OCI-LY1 (cell line): Measurements from ENCODE around the gene PARD6B.
A peak's percentile ranks its signal among the peaks of the same experiment; 100 is the strongest.

Experiments used
- H2AFZ ChIP-seq: fragments of 200-600 bp; sonication (generic), shearing (Covaris generic); 2 replicates; pipeline ENCODE4 v1.6.0; 2014; ENCODE audit warnings: antibody characterized with exemption, mild to moderate bottlenecking, low read length
- H3F3A ChIP-seq: fragments of 200-600 bp; sonication (generic), shearing (Covaris generic); 2 replicates; pipeline ENCODE4 v1.6.0; 2014; ENCODE audit warnings: mild to moderate bottlenecking, antibody characterized with exemption, low read length, moderate library complexity; ENCODE audit not compliant: insufficient read depth
- H3K27ac ChIP-seq: fragments of 200-600 bp; sonication (generic); 2 replicates; pipeline ENCODE4 v1.5.1; 2014; ENCODE audit warnings: low read length, mixed run types, mild to moderate bottlenecking, low read depth; ENCODE audit not compliant: poor library complexity, severe bottlenecking
- H3K27me3 ChIP-seq: fragments of 200-600 bp; sonication (generic); 2 replicates; pipeline ENCODE4 v1.6.0; 2014; ENCODE audit warnings: antibody characterized with exemption, mild to moderate bottlenecking, low read length, moderate library complexity; ENCODE audit not compliant: insufficient read depth
- H3K36me3 ChIP-seq: fragments of 200-600 bp; sonication (generic); 2 replicates; pipeline ENCODE4 v1.6.1; 2014; ENCODE audit warnings: mild to moderate bottlenecking, antibody characterized with exemption, low read length, moderate library complexity, mixed read lengths; ENCODE audit not compliant: insufficient read depth
- H3K4me1 ChIP-seq: fragments of 200-600 bp; sonication (generic); 2 replicates; pipeline ENCODE4 v1.5.1; 2014; ENCODE audit warnings: mild to moderate bottlenecking, low read length, moderate library complexity; ENCODE audit not compliant: insufficient read depth, severe bottlenecking
- H3K4me2 ChIP-seq: fragments of 200-600 bp; sonication (generic), shearing (Covaris generic); 2 replicates; pipeline ENCODE4 v1.6.1; 2014; ENCODE audit warnings: low read length
- H3K4me3 ChIP-seq: fragments of 200-600 bp; sonication (generic); 2 replicates; pipeline ENCODE4 v1.5.1; 2014; ENCODE audit warnings: low read length, low read depth, mild to moderate bottlenecking, mixed read lengths; ENCODE audit not compliant: poor library complexity, severe bottlenecking
- H3K79me2 ChIP-seq: fragments of 200-600 bp; shearing (Covaris generic); 2 replicates; pipeline ENCODE4 v1.6.1; 2016; ENCODE audit warnings: mixed run types, low read length, mixed read lengths; ENCODE audit not compliant: insufficient read depth
- H3K9ac ChIP-seq: fragments of 200-600 bp; sonication (generic), shearing (Covaris generic); 2 replicates; pipeline ENCODE4 v1.6.1; 2014; ENCODE audit warnings: mild to moderate bottlenecking, low read length, mixed read lengths
- H3K9me2 ChIP-seq: fragments of 200-600 bp; sonication (generic), shearing (Covaris generic); 2 replicates; pipeline ENCODE4 v1.6.1; 2014; ENCODE audit warnings: low read depth, mild to moderate bottlenecking, low read length, mixed read lengths
- H3K9me3 ChIP-seq: fragments of 200-600 bp; shearing (Covaris generic); 2 replicates; pipeline ENCODE4 v1.6.1; 2014; ENCODE audit warnings: low read length, mixed read lengths
- H4K20me1 ChIP-seq: fragments of 200-600 bp; sonication (generic), shearing (Covaris generic); 2 replicates; pipeline ENCODE4 v1.6.0; 2016; ENCODE audit warnings: mild to moderate bottlenecking, low read length; ENCODE audit not compliant: insufficient read depth
- CTCF ChIP-seq: fragments of 200-600 bp; sonication (generic), shearing (Covaris generic); IDR thresholded peaks from 2 replicates; pipeline ENCODE4 v1.5.1; 2017; ENCODE audit warnings: mild to moderate bottlenecking, antibody characterized with exemption, low read length, moderate library complexity, mixed read lengths
- EZH2 ChIP-seq: fragments of 200-600 bp; sonication (generic), shearing (Covaris generic); IDR thresholded peaks from 2 replicates; pipeline ENCODE4 v1.8.0; 2017; ENCODE audit warnings: borderline replicate concordance, mixed run types, mild to moderate bottlenecking, antibody characterized with exemption, low read length, moderate library complexity, mixed read lengths

Gene PARD6B

GRCh38 chr20:50731055-50731929 is at the start of gene PARD6B:
Gene PARD6B, plus strand, starts transcription at chr20:50731580. Its CDS starts 207 bp downstream, at chr20:50731787.
- H3K27ac ChIP-seq = no peak within 1 kb of the TSS
- peak within 1 kb of the TSS; percentile 86 for H3K9ac ChIP-seq
- H4K20me1 ChIP-seq = no peaks in the 10 kb centered on the region
- H3K27me3 ChIP-seq = no peaks in the 10 kb centered on the region
- no peaks in the 10 kb centered on the region for H3K36me3 ChIP-seq
- peak within 1 kb of the TSS; percentile 89 for H3K4me3 ChIP-seq
- no peaks in the 10 kb centered on the region for H3K9me2 ChIP-seq
- peaks cover 17% of the 10 kb centered on the region for H3K4me1 ChIP-seq
- H3K9me3 ChIP-seq = no peaks in the 10 kb centered on the region
- H3F3A ChIP-seq = no peaks in the 10 kb centered on the region
- peak within 1 kb of the TSS; percentile 88 for H3K4me2 ChIP-seq
- H3K79me2 ChIP-seq = peaks cover 9% of the 10 kb centered on the region; the same call in 1 of the 2 replicates
- TF ChIP-seq CTCF = no peak
- no peak for TF ChIP-seq EZH2
- 0 out of 2 replicates have a peak within 1 kb of the TSS, but pooled peaks have one; percentile 12 for H2AFZ ChIP-seq

- no peak overlapping the region for H3K27ac ChIP-seq
- H3K79me2 ChIP-seq = no peaks in the 10 kb centered on the region
- TF ChIP-seq EZH2 = no peak
- no peak for TF ChIP-seq CTCF
- no peak overlapping the region for H3K9ac ChIP-seq
- no peak overlapping the region for H3K4me3 ChIP-seq
- no peak overlapping the region for H2AFZ ChIP-seq
- no peak overlapping the region for H3K4me2 ChIP-seq
- H4K20me1 ChIP-seq = no peaks in the 10 kb centered on the region
- H3K4me1 ChIP-seq = no peaks in the 10 kb centered on the region
- H3K36me3 ChIP-seq = no peaks in the 10 kb centered on the region
- H3K9me3 ChIP-seq = no peaks in the 10 kb centered on the region
- H3K27me3 ChIP-seq = no peaks in the 10 kb centered on the region; the same call in 1 of the 2 replicates
- H3K9me2 ChIP-seq = no peaks in the 10 kb centered on the region
- H3F3A ChIP-seq = no peaks in the 10 kb centered on the region
These were observed 49.3 kb upstream of the PARD6B start for GRCh38 chr20:50682065-50682464.

GRCh38 chr20:50682947-50683530 is 48.3 kb upstream of the PARD6B start:
- Histone ChIP-seq H3K27me3 (no peaks in the 10 kb centered on the region; the same call in 1 of the 2 replicates), H3K4me1 (no peaks in the 10 kb centered on the region), H3K9me3 (no peaks in the 10 kb centered on the region), H3K36me3 (no peaks in the 10 kb centered on the region), H3K9ac (no peak overlapping the region), H3K4me3 (no peak overlapping the region), H3F3A (no peaks in the 10 kb centered on the region), H3K4me2 (no peak overlapping the region), H3K27ac (no peak overlapping the region), H4K20me1 (no peaks in the 10 kb centered on the region), H3K9me2 (no peaks in the 10 kb centered on the region), H3K79me2 (no peaks in the 10 kb centered on the region), H2AFZ (no peak overlapping the region)
- TF ChIP-seq CTCF (no peak), EZH2 (no peak)
